Activated T-cell treated with anti-CD3 and anti-CD28 coated beads, Interleukin-2, amount 50 U/mL, for 4 hours (primary cell): ENCODE measurements around the gene PCDHB5. TPM values are rescaled to one million over a fixed set of nuclear protein-coding genes. Genes with fewer than 3 reads are reported as not detected.
"Not testable (repeated sequence)": the region's sequence is repeated elsewhere in the genome, so short reads cannot be mapped to it uniquely, and the experiment has no call there.

ENCODE experiments used
- ATAC-seq, 2 donors: fragments of 200-7000 bp; cut with Tn5 transposase; one replicate each; pipeline ENCODE4 v1.10.0; 2021
- DNase-seq: peaks from one replicate; pipeline ENCODE4 v3.0.0-alpha.2; 2020
- H3K27me3 Mint-ChIP-seq: one replicate; pipeline ENCODE4 v1.8.0; 2021; ENCODE audit warnings: low read depth, mixed read lengths
- H3K36me3 Mint-ChIP-seq: one replicate; pipeline ENCODE4 v1.8.0; 2022; ENCODE audit warnings: mixed read lengths; ENCODE audit not compliant: insufficient read depth
- H3K4me1 Mint-ChIP-seq: one replicate; pipeline ENCODE4 v1.8.0; 2021; ENCODE audit warnings: low read depth, mixed read lengths
- H3K4me3 Mint-ChIP-seq: one replicate; pipeline ENCODE4 v1.8.0; 2021; ENCODE audit warnings: mild to moderate bottlenecking, moderate library complexity, mixed read lengths
- H3K9me3 Mint-ChIP-seq: one replicate; pipeline ENCODE4 v1.8.0; 2021; ENCODE audit warnings: mixed read lengths
- total RNA-seq, 3 donors: library from RNA; stranded (reverse); gene quantifications; one replicate each; pipeline ENCODE4 v1.2.1, GENCODE V29; 2021

The PCDHB5 gene
- total RNA-seq: under 1 TPM in 2 of 3 donors, not detected in 1; 0.13 to 0.16 TPM

- Mint-ChIP-seq H3K4me1 (peaks cover 3% of the 10 kb centered on the region), H3K36me3 (no peaks in the 10 kb centered on the region), H3K9me3 (peaks cover 29% of the 10 kb centered on the region), H3K27me3 (peaks cover 18% of the 10 kb centered on the region), H3K4me3 (no peak within 1 kb of the TSS)
- ATAC-seq (no peak), DNase-seq (no peak)
Observed at GRCh38 chr5:141135030-141135717, at the start of gene PCDHB5. PCDHB5 (plus strand) TSS chr5:141135206; CDS start chr5:141135435, 229 bp downstream.

- no peak for ATAC-seq
- no peak for DNase-seq
- no peak within 1 kb of the TSS for H3K4me3 Mint-ChIP-seq
- peaks cover 29% of the 10 kb centered on the region for H3K9me3 Mint-ChIP-seq
- peaks cover 49% of the 10 kb centered on the region for H3K27me3 Mint-ChIP-seq
- no peaks in the 10 kb centered on the region for H3K36me3 Mint-ChIP-seq
- no peaks in the 10 kb centered on the region for H3K4me1 Mint-ChIP-seq
Observed at GRCh38 chr5:141094481-141095262, 40.3 kb upstream of the PCDHB5 start, which contains the start of gene PCDHB2. PCDHB2 (plus strand) TSS chr5:141094615; CDS start chr5:141094791, 176 bp downstream.

- no peak overlapping the region for H3K4me3 Mint-ChIP-seq
- ATAC-seq: no peak
Observed at GRCh38 chr5:141095263-141095641, 39.8 kb upstream of the PCDHB5 start.

GRCh38 chr5:141096181-141096580, 38.8 kb upstream of the PCDHB5 start:
- ATAC-seq, H3K4me1 Mint-ChIP-seq, H3K4me3 Mint-ChIP-seq, H3K36me3 Mint-ChIP-seq, DNase-seq: not testable (repeated sequence)
- Mint-ChIP-seq H3K27me3 (peaks cover 60% of the 10 kb centered on the region), H3K9me3 (peaks cover 38% of the 10 kb centered on the region)

More at GRCh38 chr5:141095263-141095641, 39.8 kb upstream of the PCDHB5 start:
- Mint-ChIP-seq H3K36me3 (no peaks in the 10 kb centered on the region), H3K27me3 (peaks cover 51% of the 10 kb centered on the region), H3K4me1 (no peaks in the 10 kb centered on the region), H3K9me3 (peaks cover 34% of the 10 kb centered on the region)
- no peak for DNase-seq

GRCh38 chr5:141096586-141096985, 38.4 kb upstream of the PCDHB5 start:
- H3K4me3 Mint-ChIP-seq, H3K36me3 Mint-ChIP-seq, ATAC-seq, DNase-seq, H3K4me1 Mint-ChIP-seq: not testable (repeated sequence)
- Mint-ChIP-seq H3K9me3 (peaks cover 41% of the 10 kb centered on the region), H3K27me3 (peaks cover 64% of the 10 kb centered on the region)

GRCh38 chr5:141100243-141100805, 34.7 kb upstream of the PCDHB5 start, which contains the start of gene PCDHB3:
PCDHB3 (plus strand) TSS chr5:141100473; CDS start chr5:141100650, 177 bp downstream.
- no peaks in the 10 kb centered on the region for H3K36me3 Mint-ChIP-seq
- H3K27me3 Mint-ChIP-seq: peaks cover 47% of the 10 kb centered on the region
- H3K4me1 Mint-ChIP-seq: no peaks in the 10 kb centered on the region
- peaks cover 19% of the 10 kb centered on the region for H3K9me3 Mint-ChIP-seq
- peak within 1 kb of the TSS; percentile 42 for H3K4me3 Mint-ChIP-seq
- DNase-seq (no peak), ATAC-seq (no peak)

GRCh38 chr5:141101059-141101458, 33.9 kb upstream of the PCDHB5 start:
- ATAC-seq (no peak), DNase-seq (no peak)
- Mint-ChIP-seq H3K27me3 (peaks cover 41% of the 10 kb centered on the region), H3K36me3 (no peaks in the 10 kb centered on the region), H3K4me3 (no peak overlapping the region), H3K4me1 (no peaks in the 10 kb centered on the region), H3K9me3 (peaks cover 12% of the 10 kb centered on the region)

- not testable (repeated sequence) for H3K4me3 Mint-ChIP-seq, H3K4me1 Mint-ChIP-seq, ATAC-seq, H3K36me3 Mint-ChIP-seq, DNase-seq
- Mint-ChIP-seq H3K9me3 (peaks cover 12% of the 10 kb centered on the region), H3K27me3 (peaks cover 37% of the 10 kb centered on the region)
Observed at GRCh38 chr5:141102070-141102469, 32.9 kb upstream of the PCDHB5 start.

GRCh38 chr5:141102471-141102870, 32.5 kb upstream of the PCDHB5 start:
- H3K4me1 Mint-ChIP-seq, DNase-seq, ATAC-seq, H3K36me3 Mint-ChIP-seq, H3K4me3 Mint-ChIP-seq: not testable (repeated sequence)
- Mint-ChIP-seq H3K27me3 (peaks cover 34% of the 10 kb centered on the region), H3K9me3 (peaks cover 12% of the 10 kb centered on the region)

GRCh38 chr5:141105350-141105749, 29.7 kb upstream of the PCDHB5 start:
- no peak overlapping the region for H3K4me3 Mint-ChIP-seq
- ATAC-seq (no peak), DNase-seq (no peak)
- H3K36me3 Mint-ChIP-seq: no peaks in the 10 kb centered on the region
- no peaks in the 10 kb centered on the region for H3K4me1 Mint-ChIP-seq
- peaks cover 21% of the 10 kb centered on the region for H3K27me3 Mint-ChIP-seq
- peaks cover 6% of the 10 kb centered on the region for H3K9me3 Mint-ChIP-seq

- H3K36me3 Mint-ChIP-seq: peaks cover 2% of the 10 kb centered on the region
- no peaks in the 10 kb centered on the region for H3K4me1 Mint-ChIP-seq
- peaks cover 32% of the 10 kb centered on the region for H3K9me3 Mint-ChIP-seq
- no peak for ATAC-seq
- H3K27me3 Mint-ChIP-seq: peaks cover 21% of the 10 kb centered on the region
- no peak for DNase-seq
- no peak overlapping the region for H3K4me3 Mint-ChIP-seq
Observed at GRCh38 chr5:141119250-141119649, 15.8 kb upstream of the PCDHB5 start.

GRCh38 chr5:141121563-141121962, 13.4 kb upstream of the PCDHB5 start, which contains the start of gene PCDHB4:
PCDHB4 (plus strand) TSS chr5:141121818; CDS start chr5:141121999, 181 bp downstream.
- Mint-ChIP-seq H3K27me3 (peaks cover 26% of the 10 kb centered on the region), H3K4me1 (no peaks in the 10 kb centered on the region), H3K4me3 (no peak within 1 kb of the TSS), H3K36me3 (peaks cover 2% of the 10 kb centered on the region), H3K9me3 (peaks cover 11% of the 10 kb centered on the region)
- ATAC-seq (no peak), DNase-seq (no peak)

GRCh38 chr5:141121985-141122384, 13.0 kb upstream of the PCDHB5 start:
- Mint-ChIP-seq H3K36me3 (peaks cover 2% of the 10 kb centered on the region), H3K27me3 (peaks cover 28% of the 10 kb centered on the region), H3K9me3 (peaks cover 8% of the 10 kb centered on the region), H3K4me1 (no peaks in the 10 kb centered on the region), H3K4me3 (no peak overlapping the region)
- no peak for DNase-seq
- ATAC-seq: no peak

- ATAC-seq, DNase-seq, H3K4me1 Mint-ChIP-seq, H3K4me3 Mint-ChIP-seq, H3K36me3 Mint-ChIP-seq, H3K9me3 Mint-ChIP-seq: not testable (repeated sequence)
- peaks cover 30% of the 10 kb centered on the region for H3K27me3 Mint-ChIP-seq
Observed at GRCh38 chr5:141123396-141124135, 11.4 kb upstream of the PCDHB5 start.
